H1 (cell line): ENCODE results near the gene TRAF3. TPM values are rescaled to one million over a fixed set of nuclear protein-coding genes. Genes with fewer than 3 reads are reported as not detected.

Experiments used
- ATF3 ChIP-seq: IDR thresholded peaks from 2 replicates; pipeline ENCODE4 v1.6.1; 2011; ENCODE audit warnings: low read depth, mild to moderate bottlenecking, low read length; ENCODE audit not compliant: insufficient read depth
- CBX5 ChIP-seq: fragments of 300-800, 300-1000 bp; sonication (generic); IDR thresholded peaks from 2 replicates; pipeline ENCODE4 v1.7.1; 2016; ENCODE audit warnings: antibody characterized with exemption, low read length, low read depth
- CHD7 ChIP-seq: fragments of 300-600 bp; sonication (generic); IDR thresholded peaks from 2 replicates; pipeline ENCODE4 v1.7.1; 2012; ENCODE audit warnings: low read length, moderate library complexity, mild to moderate bottlenecking, inconsistent platforms; ENCODE audit not compliant: insufficient replicate concordance
- HDAC2 ChIP-seq, 2 experiments: fragments of 300-600 bp in 1 of 2; sonication (generic) in 1 of 2; IDR thresholded peaks; 2 replicates each; pipeline ENCODE4 v1.6.1; 2011 to 2012; ENCODE audit warnings: low read depth in 2 of 2, low read length in 2 of 2, mild to moderate bottlenecking in 2 of 2, moderate library complexity in 2 of 2, borderline replicate concordance in 1 of 2, inconsistent platforms in 1 of 2
- SIN3A ChIP-seq, 2 experiments: IDR thresholded peaks in 1 of 2; conservative IDR thresholded peaks in 1 of 2; 2 replicates each; pipeline ENCODE4 v1.6.1; 2011 to 2012; ENCODE audit warnings: low read length in 2 of 2, improper control_type of control experiment in 1 of 2, low read depth in 1 of 2, mild to moderate bottlenecking in 1 of 2
- SIX5 ChIP-seq: IDR thresholded peaks from 2 replicates; pipeline ENCODE4 v1.6.1; 2011; ENCODE audit warnings: mild to moderate bottlenecking, low read depth, low read length
- TAF7 ChIP-seq: optimal IDR thresholded peaks from 2 replicates; pipeline ENCODE3; 2011; ENCODE audit warnings: low read depth, mild to moderate bottlenecking, inconsistent platforms, low read length, moderate library complexity, borderline replicate concordance
- polyA plus RNA-seq, 7 experiments: library from polyadenylated mRNA; depleted of rRNA in 3 of 7; stranded (reverse) in 5 of 7; unstranded in 2 of 7; fragments of >200 nt in 5 of 7; fragments of 200-250 nt in 2 of 7; gene quantifications; 1 replicate in 5 of 7; 2 replicates in 1 of 7; 4 replicates in 1 of 7; pipeline versions ENCODE4 v1.2.1 to v1.2.3, GENCODE V29; 2011 to 2013; ENCODE audit warnings: missing spikeins in 2 of 7, mixed read lengths in 2 of 7
- total RNA-seq: library from RNA; stranded (reverse); fragmentation: NEBNext Ultra II Directional; extraction: Animal tissue kit (Norgen Biotek cat#: 25700); gene quantifications from 2 replicates; pipeline ENCODE4 v1.2.1, GENCODE V29; 2021
- TF ChIP-seq, protein P1 (sequence below): IDR thresholded peaks from 2 replicates; pipeline ENCODE4 v1.6.1; 2012; ENCODE audit warnings: inconsistent platforms

Gene TRAF3
- total and polyA plus RNA-seq, 2 of the 8 experiments (the other 6 are each of a cell fraction or from before 2014, with no cell fraction given), result 5.8 to 12.1 TPM

DNA sequence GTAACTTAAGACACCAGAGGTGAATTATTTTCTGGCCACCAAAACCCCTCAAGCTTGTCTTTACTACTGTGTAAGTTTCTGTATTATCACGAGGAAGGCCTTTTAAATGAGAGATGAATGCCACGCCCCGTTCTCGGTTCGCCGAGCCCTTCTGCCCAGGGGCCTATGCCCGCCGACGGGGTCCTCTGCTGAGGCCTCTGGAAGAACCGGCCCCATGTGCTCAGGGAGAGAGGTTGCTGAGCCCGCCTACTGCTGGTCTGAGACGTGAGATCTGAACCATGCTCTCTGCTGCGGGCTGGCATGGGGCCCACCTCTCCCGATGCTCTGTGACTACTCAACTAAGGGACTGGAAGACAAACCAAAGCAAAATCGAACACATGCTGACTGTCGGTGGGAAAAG lies 166.2 kb downstream of the TRAF3 start (continued):
- no peak for TF ChIP-seq CHD7
- no peak for TF ChIP-seq ATF3
- no peak for TF ChIP-seq TAF7
- no peak for TF ChIP-seq SIN3A (conservative IDR thresholded peaks at IDR 0.05 in 1 of 2, IDR thresholded peaks at IDR 0.05 in 1 of 2; ENCODE audit: low read depth in 1 of 2, low read length in 2 of 2)
- no peak for TF ChIP-seq HDAC2 (IDR thresholded peaks at IDR 0.05; ENCODE audit: borderline replicate concordance in 1 of 2, low read depth in 2 of 2, low read length in 2 of 2)
- TF ChIP-seq, protein P1, sequence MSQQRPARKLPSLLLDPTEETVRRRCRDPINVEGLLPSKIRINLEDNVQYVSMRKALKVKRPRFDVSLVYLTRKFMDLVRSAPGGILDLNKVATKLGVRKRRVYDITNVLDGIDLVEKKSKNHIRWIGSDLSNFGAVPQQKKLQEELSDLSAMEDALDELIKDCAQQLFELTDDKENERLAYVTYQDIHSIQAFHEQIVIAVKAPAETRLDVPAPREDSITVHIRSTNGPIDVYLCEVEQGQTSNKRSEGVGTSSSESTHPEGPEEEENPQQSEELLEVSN, result no peak
- TF ChIP-seq CBX5, result no peak
- no peak for TF ChIP-seq SIX5
